Ascending aorta (tissue), 2 donors: ENCODE measurements around the gene ACER1. TPM values are rescaled to one million over a fixed set of nuclear protein-coding genes. Genes with fewer than 3 reads are reported as not detected.

Experiments
- DNase-seq, 2 donors: peaks; one replicate each; pipeline ENCODE4 v3.0.0-alpha.2; 2019; ENCODE audit warnings: low spot score in 2 of 2
- H3K27ac ChIP-seq, 2 donors: fragments of 200-600 bp; sonication (generic); one replicate each; pipeline ENCODE4 v1.5.1; 2016 to 2017; ENCODE audit warnings: mild to moderate bottlenecking in 1 of 2
- H3K27me3 ChIP-seq: fragments of 200-600 bp; sonication (generic); one replicate; pipeline ENCODE4 v1.5.1; 2017
- H3K36me3 ChIP-seq, 2 donors: fragments of 200-600 bp; sonication (generic); one replicate each; pipeline ENCODE4 v1.5.1; 2016
- H3K4me1 ChIP-seq, 2 donors: fragments of 200-600 bp; sonication (generic); one replicate each; pipeline ENCODE4 v1.5.1; 2016 to 2017; ENCODE audit warnings: mild to moderate bottlenecking in 1 of 2
- H3K4me3 ChIP-seq, 2 donors: fragments of 200-600 bp; sonication (generic); one replicate each; pipeline ENCODE4 v1.5.1; 2016 to 2017; ENCODE audit warnings: mild to moderate bottlenecking in 1 of 2
- H3K9me3 ChIP-seq, 2 donors: fragments of 200-600 bp; sonication (generic); one replicate each; pipeline ENCODE4 v1.5.1; 2016
- CTCF ChIP-seq, 3 experiments: fragments of 200-600 bp in 2 of 3; fragments of 450-650 bp in 1 of 3; sonication (generic) in 2 of 3; IDR thresholded peaks; one replicate each; pipeline ENCODE4 v1.5.1; 2016 to 2019; ENCODE audit warnings: antibody characterized with exemption in 3 of 3, mild to moderate bottlenecking in 1 of 3, moderate library complexity in 1 of 3
- intact Hi-C: fragments of 100-400 bp; cut with DNase I; formaldehyde crosslinking; loops from one replicate; pipeline ENCODE4 v1.15.1; 2023
- total RNA-seq: library from RNA; depleted of rRNA; stranded (reverse); fragments of >200 nt; gene quantifications from one replicate; pipeline ENCODE4 v1.1.0, GENCODE V29; 2016

The ACER1 gene
- total RNA-seq, 1 donor from 2014 or later = not detected

- intact Hi-C loops = loop anchor here (2.0 to 5.0 kb wide), 3 partner anchors 42 to 218 kb away; partner anchors contain the start of gene ALKBH7
- Histone ChIP-seq H3K4me1 (peaks cover 34 to 72% of the 10 kb centered on the region in 2 donors), H3K9me3 (no peaks in the 10 kb centered on the region), H3K4me3 (peak overlapping the region in 1 of 2 donors; percentile 31), H3K27ac (peak overlapping the region; percentile 90 to 92), H3K27me3 (no peaks in the 10 kb centered on the region), H3K36me3 (peaks cover 2 to 3% of the 10 kb centered on the region in 2 donors)
- no peak for TF ChIP-seq CTCF (IDR thresholded peaks at IDR 0.05)
- DNase-seq = no peak
Observed at GRCh38 chr19:6275170-6275744, 58.2 kb downstream of the ACER1 start.

DNA sequence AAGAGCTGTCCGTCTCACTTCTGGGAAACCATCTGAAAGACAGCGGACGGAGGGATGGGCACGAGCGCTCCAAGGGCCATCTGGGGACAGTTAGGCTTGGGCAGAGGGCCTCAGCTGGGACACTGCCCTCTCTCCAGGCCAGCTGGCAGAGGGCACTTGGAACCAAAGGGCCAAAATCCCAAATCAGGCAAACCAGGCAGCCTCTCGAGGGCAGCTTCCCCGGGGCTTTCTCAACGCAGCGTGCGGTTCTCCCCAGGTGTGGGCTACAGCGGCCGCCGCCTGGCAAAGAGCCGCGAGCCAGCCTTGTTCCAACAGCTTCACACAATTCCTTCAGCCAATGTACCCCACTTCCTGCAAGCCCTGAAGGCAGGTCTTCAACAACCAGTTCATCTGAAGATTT lies 58.7 kb downstream of the ACER1 start:
- H3K9me3 ChIP-seq = no peaks in the 10 kb centered on the region
- H3K27ac ChIP-seq = peak overlapping the region; percentile 90 to 92
- peaks cover 33 to 71% of the 10 kb centered on the region in 2 donors for H3K4me1 ChIP-seq
- H3K36me3 ChIP-seq = peaks cover 7 to 8% of the 10 kb centered on the region in 2 donors
- H3K4me3 ChIP-seq = peak overlapping the region; percentile 31 to 45
- intact Hi-C loops = loop anchor here (2.0 to 5.0 kb wide), 6 partner anchors 42 to 463 kb away; partner anchors contain the start of genes ALKBH7, GPR108 and TRIP10
- peak in 1 of 2 donors; percentile 73 for DNase-seq
- no peak for TF ChIP-seq CTCF (IDR thresholded peaks at IDR 0.05)
- H3K27me3 ChIP-seq = no peaks in the 10 kb centered on the region

GRCh38 chr19:6273701-6274601 lies 59.5 kb downstream of the ACER1 start:
- Histone ChIP-seq H3K9me3 (no peaks in the 10 kb centered on the region), H3K27ac (peak overlapping the region; percentile 90 to 92), H3K4me1 (peaks cover 30 to 69% of the 10 kb centered on the region in 2 donors), H3K4me3 (peak overlapping the region; percentile 31 to 45), H3K36me3 (peaks cover 14 to 16% of the 10 kb centered on the region in 2 donors), H3K27me3 (no peaks in the 10 kb centered on the region)
- no peak for TF ChIP-seq CTCF (IDR thresholded peaks at IDR 0.05)
- DNase-seq = peak; percentile 79 to 98
- intact Hi-C loops = loop anchor here (2.0 to 5.0 kb wide), 5 partner anchors 41 to 463 kb away; partner anchors contain the start of genes ALKBH7, GPR108 and TRIP10

DNA sequence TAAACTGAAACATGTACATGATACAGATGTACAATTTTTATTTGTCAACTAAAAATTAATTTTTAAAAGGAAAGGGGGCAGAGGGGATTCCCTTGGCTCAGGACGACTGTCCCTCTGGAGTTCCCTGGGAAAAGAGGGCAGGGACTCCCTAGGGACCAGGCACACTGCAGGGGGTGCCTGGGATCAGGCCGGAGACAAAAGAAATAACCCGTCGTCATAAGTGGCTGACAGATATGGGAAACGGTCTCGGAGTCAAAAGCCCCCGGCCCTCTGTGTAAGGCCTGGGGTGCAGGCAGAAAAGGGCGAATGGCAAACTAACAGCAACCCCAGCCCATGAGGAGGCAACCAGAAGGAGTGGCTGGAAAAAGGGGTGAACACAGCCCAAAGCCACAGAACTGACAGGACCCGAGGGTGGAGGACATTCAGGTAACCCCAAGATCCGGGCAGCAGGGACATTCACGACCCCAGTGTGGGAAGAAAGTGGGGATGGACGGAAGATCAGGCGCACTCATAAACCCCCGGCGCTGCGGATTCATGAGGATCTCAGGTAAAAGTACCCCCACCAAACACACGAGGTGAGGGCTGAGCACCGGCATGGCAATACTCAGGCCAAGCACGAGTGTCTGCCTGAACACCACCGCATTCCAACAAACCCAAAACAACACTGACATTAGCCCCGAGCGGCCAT lies 60.4 kb downstream of the ACER1 start:
- Histone ChIP-seq H3K36me3 (peaks cover 21 to 23% of the 10 kb centered on the region in 2 donors), H3K27me3 (no peaks in the 10 kb centered on the region), H3K4me3 (peak overlapping the region; percentile 31 to 59), H3K27ac (peak overlapping the region; percentile 90 to 92), H3K9me3 (no peaks in the 10 kb centered on the region), H3K4me1 (peaks cover 24 to 64% of the 10 kb centered on the region in 2 donors)
- no peak for TF ChIP-seq CTCF (IDR thresholded peaks at IDR 0.05)
- intact Hi-C loops = loop anchor here (5.0 kb wide), 3 partner anchors 76 to 464 kb away; partner anchors contain the start of genes GPR108 and TRIP10
- DNase-seq = no peak

- Histone ChIP-seq H3K4me3 (peak overlapping the region in 1 of 2 donors; percentile 59), H3K27ac (peak overlapping the region; percentile 90 to 92), H3K9me3 (no peaks in the 10 kb centered on the region), H3K36me3 (peaks cover 21 to 29% of the 10 kb centered on the region in 2 donors), H3K4me1 (peaks cover 24 to 57% of the 10 kb centered on the region in 2 donors), H3K27me3 (no peaks in the 10 kb centered on the region)
- no peak for TF ChIP-seq CTCF (IDR thresholded peaks at IDR 0.05)
- DNase-seq = no peak
- intact Hi-C loops = loop anchor here (5.0 kb wide), 3 partner anchors 75 to 465 kb away; partner anchors contain the start of genes GPR108 and TRIP10
Observed at GRCh38 chr19:6272411-6272791, 61.0 kb downstream of the ACER1 start.
